Measurements from ENCODE around the gene FLNB. TPM values are rescaled to one million over a fixed set of nuclear protein-coding genes. Genes with fewer than 3 reads are reported as not detected.

Gene FLNB
- total and polyA plus RNA-seq, 2 of the 13 experiments (the other 11 are each of a cell fraction or from before 2014, with no cell fraction given), result 106 to 130 TPM

- TF ChIP-seq ZNF124 (CRISPR knock-in tag; IDR thresholded peaks at IDR 0.05), result peak; percentile 25; the same call in 1 of the 2 replicates
- TF ChIP-seq YEATS4 (CRISPR knock-in tag; IDR thresholded peaks at IDR 0.05; ENCODE audit: borderline replicate concordance), result peak; percentile 42; the same call in 1 of the 2 replicates
- no peak for TF ChIP-seq AKNA (CRISPR knock-in tag; IDR thresholded peaks at IDR 0.05; ENCODE audit: borderline replicate concordance)
- TF ChIP-seq ZNF670 (CRISPR knock-in tag; IDR thresholded peaks at IDR 0.05; ENCODE audit: borderline replicate concordance), result peak; percentile 23; the same call in 1 of the 2 replicates
- TF ChIP-seq NPAS2 (CRISPR knock-in tag; IDR thresholded peaks at IDR 0.05; ENCODE audit: borderline replicate concordance), result no peak; the same call in 1 of the 2 replicates
- TF ChIP-seq ZNF44 (CRISPR knock-in tag; IDR thresholded peaks at IDR 0.05), result 0 out of 2 replicates have a peak, but pooled peaks have one; percentile 21
- no peak for TF ChIP-seq ZNF234 (CRISPR knock-in tag; conservative IDR thresholded peaks at IDR 0.05)
- TF ChIP-seq PHF20 (CRISPR knock-in tag; IDR thresholded peaks at IDR 0.05), result peak; percentile 50; the same call in 1 of the 2 replicates
- TF ChIP-seq RERE (CRISPR knock-in tag; IDR thresholded peaks at IDR 0.05; ENCODE audit: low read depth), result peak; percentile 58
- TF ChIP-seq STAG1 (CRISPR knock-in tag; IDR thresholded peaks at IDR 0.05), result peak; percentile 19
- TF ChIP-seq ZNF878 (CRISPR knock-in tag; IDR thresholded peaks at IDR 0.05), result peak; percentile 37; the same call in 1 of the 2 replicates
- 0 out of 2 replicates have a peak, but pooled peaks have one; percentile 58 for TF ChIP-seq ZNF775 (CRISPR knock-in tag; IDR thresholded peaks at IDR 0.05; ENCODE audit: borderline replicate concordance)
- TF ChIP-seq HOXA3 (CRISPR knock-in tag; IDR thresholded peaks at IDR 0.05), result peak; percentile 86
- peak; percentile 90 for TF ChIP-seq TBL1XR1 (IDR thresholded peaks at IDR 0.05; ENCODE audit: borderline replicate concordance, low read length, partially characterized antibody)
- TF ChIP-seq SKIL (CRISPR knock-in tag; IDR thresholded peaks at IDR 0.05; ENCODE audit: borderline replicate concordance), result no peak; the same call in none of the 2 replicates
- peak; percentile 87; the same call in 1 of the 2 replicates for TF ChIP-seq ERF (CRISPR knock-in tag; IDR thresholded peaks at IDR 0.05)
Observed at GRCh38 chr3:57961177-57961827, 46.9 kb upstream of the FLNB start (continued).
